ENCODE measurements around the gene RBM10.

RBM10 gene

DNA sequence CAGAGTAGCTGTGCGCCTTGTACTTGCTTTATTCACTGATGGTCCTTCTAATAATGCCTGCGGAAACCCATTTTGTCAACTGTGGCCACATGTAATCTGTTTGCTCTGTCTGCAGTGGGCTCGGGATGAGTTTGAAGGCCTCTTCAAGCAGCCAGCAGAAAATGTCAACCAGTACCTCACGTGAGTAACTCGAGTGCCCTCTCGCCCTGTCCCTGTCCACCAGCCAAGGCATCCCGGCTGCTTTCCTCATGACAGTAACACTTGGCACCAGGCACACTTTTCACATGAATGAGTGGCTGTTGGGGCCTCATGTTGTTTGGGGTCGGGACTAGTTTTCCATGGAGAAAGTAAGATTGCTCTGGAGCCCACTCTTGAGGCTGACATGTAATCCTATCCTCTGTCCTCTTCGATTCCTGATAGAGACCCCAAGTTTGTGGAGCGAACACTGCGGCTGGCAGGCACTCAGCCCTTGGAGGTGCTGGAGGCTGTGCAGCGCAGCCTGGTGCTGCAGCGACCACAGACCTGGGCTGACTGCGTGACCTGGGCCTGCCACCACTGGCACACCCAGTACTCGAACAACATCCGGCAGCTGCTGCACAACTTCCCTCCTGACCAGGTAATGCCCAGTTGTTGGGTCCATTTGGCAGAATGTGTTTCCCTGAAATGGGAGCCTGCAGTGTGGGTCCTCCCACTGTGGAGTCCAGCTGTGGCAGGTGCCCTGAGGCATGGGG is 64.7 kb downstream of the RBM10 start:
- no peak for TF ChIP-seq ZNF274 (IDR thresholded peaks at IDR 0.05; ENCODE audit: low read depth, low read length)
- no peak overlapping the region for H3K4me3 ChIP-seq (ENCODE audit: low read length)

DNA sequence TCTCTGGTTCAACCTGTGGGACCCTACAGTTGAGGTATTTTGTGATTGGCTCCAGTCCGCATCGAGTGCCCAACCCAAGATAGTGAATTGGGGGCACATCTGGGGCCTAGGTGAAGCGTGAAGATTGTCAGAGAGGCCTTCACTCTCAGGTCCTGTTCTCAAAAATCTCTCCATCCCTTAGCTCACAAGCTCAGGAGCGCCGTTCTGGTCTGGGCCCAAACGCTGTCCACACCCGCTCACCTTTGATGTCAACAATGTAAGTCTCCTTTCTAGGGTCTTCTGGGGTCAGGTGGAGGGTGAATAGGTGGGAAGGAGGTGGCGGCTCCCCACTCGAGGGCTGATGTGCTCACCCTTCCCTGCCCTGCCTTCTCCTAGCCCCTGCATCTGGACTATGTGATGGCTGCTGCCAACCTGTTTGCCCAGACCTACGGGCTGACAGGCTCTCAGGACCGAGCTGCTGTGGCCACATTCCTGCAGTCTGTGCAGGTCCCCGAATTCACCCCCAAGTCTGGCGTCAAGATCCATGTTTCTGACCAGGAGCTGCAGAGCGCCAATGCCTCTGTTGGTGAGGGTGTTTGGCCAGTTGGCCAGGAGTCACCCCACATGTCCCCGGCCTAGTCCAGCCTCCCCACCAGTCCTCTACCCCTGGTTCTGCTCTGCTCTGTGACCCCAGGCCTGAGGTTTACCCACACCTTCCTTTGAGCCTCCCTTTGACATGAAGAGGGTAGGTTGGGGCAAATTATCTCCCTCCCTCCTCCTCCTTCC is 65.8 kb downstream of the RBM10 start:
- no peak for TF ChIP-seq ZNF274 (IDR thresholded peaks at IDR 0.05; ENCODE audit: low read depth, low read length)

DNA sequence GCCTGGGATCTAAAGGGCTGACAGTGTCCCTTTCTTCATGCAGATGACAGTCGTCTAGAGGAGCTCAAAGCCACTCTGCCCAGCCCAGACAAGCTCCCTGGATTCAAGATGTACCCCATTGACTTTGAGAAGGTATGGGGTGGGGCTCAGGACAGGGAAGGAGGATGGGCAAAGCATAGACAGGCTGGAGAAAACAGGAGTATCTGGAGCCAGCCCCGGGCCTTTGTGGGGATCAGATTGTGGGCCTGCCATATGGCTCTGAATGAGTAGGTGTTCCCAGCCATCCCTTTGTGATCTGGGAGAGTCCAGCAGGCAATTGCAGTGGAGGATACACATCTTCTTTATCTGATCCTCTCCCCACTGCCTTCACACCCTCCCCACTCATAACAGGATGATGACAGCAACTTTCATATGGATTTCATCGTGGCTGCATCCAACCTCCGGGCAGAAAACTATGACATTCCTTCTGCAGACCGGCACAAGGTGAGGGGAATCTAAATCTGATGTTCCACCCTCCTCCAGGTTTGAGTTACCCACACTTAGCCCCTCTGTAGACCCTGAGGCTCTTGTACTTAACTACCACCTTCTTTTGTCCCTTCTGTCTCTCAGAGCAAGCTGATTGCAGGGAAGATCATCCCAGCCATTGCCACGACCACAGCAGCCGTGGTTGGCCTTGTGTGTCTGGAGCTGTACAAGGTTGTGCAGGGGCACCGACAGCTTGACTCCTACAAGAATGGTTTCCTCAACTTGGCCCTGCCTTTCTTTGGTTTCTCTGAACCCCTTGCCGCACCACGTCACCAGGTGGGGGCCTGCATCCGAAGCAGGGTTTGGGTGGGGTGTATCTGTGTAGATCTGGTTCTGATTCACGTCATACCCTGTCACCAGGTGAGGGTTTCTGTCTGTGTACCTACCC is 67.6 kb downstream of the RBM10 start:
- no peak overlapping the region for H3K4me3 ChIP-seq (ENCODE audit: low read length)
- no peak for TF ChIP-seq ZNF274 (IDR thresholded peaks at IDR 0.05; ENCODE audit: low read depth, low read length)

More for the DNA sequence above, 65.8 kb downstream of the RBM10 start:
- no peak overlapping the region for H3K4me3 ChIP-seq (ENCODE audit: low read length)

DNA sequence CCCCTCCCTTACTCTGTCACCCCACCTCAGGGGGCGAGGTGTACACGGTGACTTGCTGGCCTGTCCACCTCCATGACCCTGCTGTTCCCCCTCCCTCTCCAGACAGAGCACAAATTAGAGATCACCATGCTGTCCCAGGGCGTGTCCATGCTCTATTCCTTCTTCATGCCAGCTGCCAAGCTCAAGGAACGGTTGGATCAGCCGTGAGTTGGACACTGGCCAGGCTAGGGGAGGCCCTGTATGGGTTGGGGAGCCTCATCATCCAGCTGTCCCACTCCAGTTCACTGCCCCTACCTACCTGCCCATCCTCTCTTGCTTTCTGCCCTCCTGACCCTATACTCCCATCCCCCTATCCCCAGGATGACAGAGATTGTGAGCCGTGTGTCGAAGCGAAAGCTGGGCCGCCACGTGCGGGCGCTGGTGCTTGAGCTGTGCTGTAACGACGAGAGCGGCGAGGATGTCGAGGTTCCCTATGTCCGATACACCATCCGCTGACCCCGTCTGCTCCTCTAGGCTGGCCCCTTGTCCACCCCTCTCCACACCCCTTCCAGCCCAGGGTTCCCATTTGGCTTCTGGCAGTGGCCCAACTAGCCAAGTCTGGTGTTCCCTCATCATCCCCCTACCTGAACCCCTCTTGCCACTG is 69.5 kb downstream of the RBM10 start:
- no peak overlapping the region for H3K4me3 ChIP-seq (ENCODE audit: low read length)
- TF ChIP-seq ZNF274 (IDR thresholded peaks at IDR 0.05; ENCODE audit: low read depth, low read length), result no peak

DNA sequence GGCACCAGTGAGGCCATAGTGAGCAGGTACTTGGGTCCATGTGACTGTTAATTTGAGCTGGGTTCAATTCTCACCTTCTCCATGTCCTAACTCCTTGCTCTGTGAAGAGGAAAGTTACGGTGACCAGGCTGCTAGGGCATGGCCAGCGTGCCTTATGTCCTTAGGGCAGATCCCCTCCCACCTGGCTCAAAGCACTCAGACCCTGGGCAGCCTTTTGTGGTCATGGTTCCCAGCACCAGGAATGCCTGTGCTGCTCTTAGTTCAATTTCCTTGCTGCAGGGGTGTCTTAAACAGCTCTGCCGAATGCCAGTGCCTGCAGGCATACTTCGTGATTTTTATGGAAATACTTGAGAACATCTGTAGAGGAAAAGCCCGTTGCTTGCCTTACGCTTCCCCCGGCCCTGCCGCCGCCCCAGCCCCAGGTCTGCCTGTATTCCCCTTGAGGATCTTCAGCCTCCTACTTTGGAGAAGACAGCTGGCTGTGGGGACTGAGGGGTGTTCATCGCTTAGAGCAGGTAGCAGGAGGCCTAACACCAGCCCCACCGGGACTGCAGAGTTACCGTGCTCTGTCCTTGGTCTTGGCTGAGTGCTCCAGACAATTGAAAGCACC is 70.4 kb downstream of the RBM10 start:
- no peak overlapping the region for H3K4me3 ChIP-seq (ENCODE audit: low read length)
- TF ChIP-seq ZNF274 (IDR thresholded peaks at IDR 0.05; ENCODE audit: low read depth, low read length), result no peak

DNA sequence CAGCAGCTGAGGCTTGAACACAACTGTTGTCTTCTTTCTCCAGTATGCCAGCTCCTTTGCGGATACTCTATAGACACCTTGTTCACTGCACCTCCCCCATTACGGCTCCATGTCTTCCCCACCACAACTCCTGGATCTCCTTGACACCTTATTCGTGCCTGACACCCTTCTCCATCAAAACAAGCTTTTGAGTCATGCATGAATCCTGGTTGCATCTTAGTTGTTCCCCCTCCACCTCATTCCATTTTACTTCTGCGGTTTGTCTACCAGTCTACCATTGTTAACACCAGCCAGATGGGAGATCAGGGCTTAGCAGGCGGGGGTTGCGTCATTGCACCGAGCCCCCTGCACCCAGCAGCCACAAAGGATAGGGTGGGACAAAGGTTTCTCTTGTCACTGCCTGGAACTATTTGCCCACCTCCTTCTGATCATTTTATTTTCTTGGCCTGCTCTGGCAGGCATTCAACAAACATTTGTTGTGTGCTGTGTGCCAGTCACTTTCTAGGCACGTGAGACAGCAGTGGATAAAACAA is 71.4 kb downstream of the RBM10 start:
- TF ChIP-seq ZNF274 (IDR thresholded peaks at IDR 0.05; ENCODE audit: low read depth, low read length), result no peak
- H3K4me3 ChIP-seq (ENCODE audit: low read length), result no peak overlapping the region

DNA sequence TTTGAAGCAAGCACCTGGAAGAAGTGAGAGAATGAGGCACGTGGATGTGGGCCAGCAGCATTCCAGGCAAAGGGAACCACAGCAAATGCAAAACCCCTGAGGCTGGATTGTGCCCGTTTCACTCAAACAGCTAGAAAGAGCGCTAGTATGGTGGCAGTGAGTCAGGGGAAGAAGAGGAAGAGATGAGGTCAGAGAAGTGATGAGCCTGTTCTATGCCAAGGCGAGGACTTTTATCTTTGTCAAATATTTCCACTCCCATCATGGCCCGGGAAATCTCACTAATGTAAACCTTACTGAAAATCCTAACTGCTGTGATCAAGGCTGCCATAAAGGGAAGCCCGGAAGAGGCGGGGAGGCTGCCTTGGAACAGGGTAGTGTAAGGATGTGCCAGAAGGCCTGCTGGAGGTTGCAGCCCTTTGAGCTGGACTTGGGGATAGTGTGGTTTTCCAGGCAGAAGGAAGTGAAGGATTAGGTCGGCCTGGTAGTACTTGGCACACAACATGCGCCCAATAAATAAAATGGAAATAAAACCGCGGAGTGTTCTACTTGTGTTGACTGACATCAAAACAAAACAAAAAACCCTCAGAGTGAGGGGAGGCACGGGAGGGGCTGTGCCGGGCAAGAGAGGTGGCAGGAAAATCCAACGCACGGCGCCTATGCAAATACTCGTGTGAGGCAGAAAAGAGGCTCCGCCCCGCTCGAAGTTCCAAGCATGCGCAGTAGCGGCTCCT is 72.3 kb downstream of the RBM10 start:
- TF ChIP-seq ZNF274 (IDR thresholded peaks at IDR 0.05; ENCODE audit: low read depth, low read length), result no peak
- H3K4me3 ChIP-seq (ENCODE audit: low read length), result peak overlapping the region; percentile 19; the same call in 1 of the 2 replicates

DNA sequence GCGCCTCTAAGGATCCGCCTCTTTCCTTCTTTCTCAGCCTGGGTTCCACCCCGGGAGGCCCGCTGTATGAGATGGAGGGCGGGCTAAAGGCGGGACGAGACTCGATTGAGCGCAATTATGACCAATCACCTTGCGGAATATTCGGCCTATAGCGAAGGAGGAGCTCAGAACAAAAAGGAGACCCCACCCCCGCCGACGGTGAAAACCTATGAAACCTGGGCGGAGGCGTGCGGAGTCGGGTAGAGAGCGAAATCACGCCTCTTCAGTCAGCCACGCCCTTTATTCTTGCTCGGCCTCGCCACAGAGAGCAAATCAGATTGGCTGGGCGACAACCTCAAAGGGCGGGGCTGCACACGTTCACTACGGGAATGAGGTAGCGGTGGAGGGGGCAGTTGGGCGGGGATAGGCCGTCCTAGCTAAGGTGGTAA is 72.8 kb downstream of the RBM10 start:
- peak overlapping the region; percentile 68 for H3K4me3 ChIP-seq (ENCODE audit: low read length)
- TF ChIP-seq ZNF274 (IDR thresholded peaks at IDR 0.05; ENCODE audit: low read depth, low read length), result no peak

DNA sequence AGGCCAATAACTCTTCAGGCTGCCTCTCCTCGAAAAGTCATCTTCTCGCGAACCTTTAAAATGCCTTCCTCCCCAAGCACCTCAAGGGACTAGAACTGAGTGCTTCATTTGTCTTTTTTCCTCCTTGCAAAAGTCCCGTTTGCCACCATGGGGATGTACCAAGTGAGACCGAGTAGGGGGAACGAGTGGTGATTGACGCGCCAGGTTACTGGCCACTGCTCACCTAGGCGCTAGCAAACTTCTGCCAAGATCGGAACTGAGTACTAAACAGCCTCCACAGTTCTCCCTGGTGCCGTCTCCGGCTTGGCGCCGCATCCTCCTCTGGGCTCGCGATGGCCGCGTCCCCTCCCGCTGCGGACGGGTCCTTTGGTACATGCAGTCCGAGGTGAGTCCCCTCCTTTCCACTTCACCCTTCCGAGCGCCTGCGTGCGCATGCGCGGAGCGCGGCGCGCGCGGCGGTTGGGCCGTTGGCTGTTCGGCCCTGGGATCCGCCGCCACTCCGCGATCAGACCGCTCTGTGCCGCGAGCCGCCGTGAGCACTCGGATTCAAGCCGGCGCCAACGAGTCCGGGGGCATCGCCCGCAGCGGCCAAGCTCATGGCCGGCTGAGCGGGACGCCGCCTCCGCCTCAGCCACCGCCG is 73.4 kb downstream of the RBM10 start, which contains the start of gene CDK16:
CDK16 (plus strand) TSS at position 402 of the 640 bp plus-strand sequence. CDS start 4,877 bp downstream, outside the sequence.
- H3K4me3 ChIP-seq (ENCODE audit: low read length), result peak within 1 kb of the TSS; percentile 68
- no peak for TF ChIP-seq ZNF274 (IDR thresholded peaks at IDR 0.05; ENCODE audit: low read depth, low read length)

DNA sequence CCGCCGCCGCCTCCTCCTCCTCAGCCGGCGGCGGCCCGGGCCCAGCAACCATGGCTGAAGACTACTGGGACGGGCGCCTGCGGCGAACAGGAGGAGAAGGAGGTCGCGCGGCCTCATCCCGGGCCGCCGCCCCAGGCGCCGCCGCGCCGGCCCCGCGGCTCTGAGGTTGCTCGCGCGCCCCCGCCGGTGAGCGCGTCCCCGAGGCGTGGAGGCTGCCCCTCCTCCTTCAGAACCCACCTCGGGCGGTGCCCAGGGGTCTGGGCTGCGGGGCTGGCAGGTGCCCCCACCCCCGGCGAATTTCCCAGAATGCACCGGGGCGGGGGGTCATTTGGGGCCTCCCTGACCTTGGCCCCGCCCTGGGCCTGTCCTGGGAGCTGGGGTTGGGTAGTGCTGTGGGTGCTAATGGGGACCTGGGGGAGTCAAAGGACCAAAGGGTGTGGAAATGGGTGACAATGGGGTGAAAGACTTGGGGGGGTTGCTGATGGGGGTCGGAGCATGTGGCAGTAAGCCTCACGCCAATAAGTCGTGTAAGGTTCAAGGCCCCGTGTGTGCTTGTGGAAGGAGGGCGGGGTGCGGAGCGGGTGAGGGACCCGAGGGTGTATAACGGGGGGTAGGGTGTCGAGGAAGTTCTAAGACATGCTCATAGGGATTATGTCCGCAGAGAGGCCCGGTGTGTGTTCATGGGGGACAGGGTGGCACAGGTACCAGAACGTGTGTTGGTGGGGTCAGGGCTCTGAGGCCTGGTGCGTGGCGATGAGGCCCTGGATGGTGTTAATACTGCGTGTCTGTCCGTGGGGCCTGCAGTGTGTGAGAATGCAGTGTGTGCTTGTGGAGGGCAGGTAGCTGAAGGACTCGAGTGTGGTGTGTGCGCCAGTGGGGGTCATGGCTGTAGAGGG is 74.1 kb downstream of the RBM10 start:
- H3K4me3 ChIP-seq (ENCODE audit: low read length), result peak overlapping the region; percentile 68
- TF ChIP-seq ZNF274 (IDR thresholded peaks at IDR 0.05; ENCODE audit: low read depth, low read length), result no peak

DNA sequence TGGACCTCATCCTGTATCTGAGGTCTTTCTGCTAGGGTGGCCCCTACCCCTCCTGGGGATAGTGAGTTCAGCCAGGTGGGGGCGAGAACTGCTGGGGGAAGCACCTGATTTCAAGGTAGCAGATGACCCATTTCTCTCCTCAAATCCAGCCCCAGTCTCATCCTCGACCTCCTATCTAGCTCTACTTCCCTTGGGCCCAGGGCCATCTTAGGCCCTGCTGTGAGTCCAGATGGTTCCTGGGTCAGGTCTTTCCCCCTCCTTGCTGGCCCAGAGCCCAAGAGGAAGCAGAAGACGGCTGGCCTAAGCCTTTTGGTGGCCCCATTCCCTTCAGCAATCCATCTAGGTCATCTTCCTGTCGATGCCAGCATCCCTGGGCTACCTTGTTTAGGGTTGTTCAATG is 76.7 kb downstream of the RBM10 start:
- H3K4me3 ChIP-seq (ENCODE audit: low read length), result no peak overlapping the region
- no peak for TF ChIP-seq ZNF274 (IDR thresholded peaks at IDR 0.05; ENCODE audit: low read depth, low read length)

Data from GM08714 (cell line).